HepG2 (cell line): Measurements from ENCODE around the gene TMEM31. TPM values are rescaled to one million over a fixed set of nuclear protein-coding genes. Genes with fewer than 3 reads are reported as not detected.

Experiments
- ATAC-seq: fragments of 200-7000 bp; cut with Tn5 transposase; 3 replicates; pipeline ENCODE4 v1.9.1; 2020; ENCODE audit warnings: mild to moderate bottlenecking, moderate library complexity
- BruUV-seq: library from RNA; stranded (reverse); fragments of 400-500 nt; replicated peaks from 2 replicates; lab custom pipeline; 2021; lab: Mats Ljungman, UMichigan
- CTCF ChIA-PET: fragments of 300-600 bp; formaldehyde crosslinking; extraction: SDS; loops from one replicate; lab custom pipeline; 2021; ENCODE audit warnings: low total read pairs, inconsistent platforms, low intra/inter-chr PET ratio; lab: Yijun Ruan, JAX
- POLR2A ChIA-PET: fragments of 350-600 bp; sonication (Branson Sonifier 250); formaldehyde crosslinking; loops from one replicate; lab custom pipeline; 2020; ENCODE audit warnings: antibody characterized with exemption, inconsistent platforms; lab: Yijun Ruan, JAX
- DNase-seq: peaks from one replicate; pipeline ENCODE4 v3.0.0-alpha.2; 2015; ENCODE audit warnings: low spot score
- FAIRE-seq: peaks from 3 replicates; lab custom pipeline; 2011; peaks lifted over from hg19 to GRCh38; lab: Jason Lieb, UNC
- H2AFZ ChIP-seq: one replicate; pipeline ENCODE4 v1.6.1; 2011; ENCODE audit warnings: low read length, inconsistent platforms
- H3K27ac ChIP-seq: fragments of 300-600 bp; 3 replicates; pipeline ENCODE4 v1.8.0; 2011; ENCODE audit warnings: mixed run types, mild to moderate bottlenecking, mixed read lengths, low read length, inconsistent platforms; ENCODE audit not compliant: insufficient read depth; ENCODE audit errors: extremely low read length
- H3K27me3 ChIP-seq, 2 experiments: fragments of 200-600 bp in 1 of 2; 2 replicates in 1 of 2; 3 replicates in 1 of 2; pipeline versions ENCODE4 v1.6.0 to v1.8.0; 2011; ENCODE audit warnings: low read length in 2 of 2, mild to moderate bottlenecking in 2 of 2, moderate library complexity in 2 of 2, inconsistent platforms in 1 of 2; ENCODE audit not compliant: insufficient read depth in 2 of 2, control insufficient read depth in 1 of 2
- H3K36me3 ChIP-seq, 2 experiments: fragments of 200-600 bp in 1 of 2; replicated peaks in 1 of 2; 2 replicates in 1 of 2; 3 replicates in 1 of 2; pipeline versions ENCODE4 v1.5.1 to v1.8.0; 2011; ENCODE audit warnings: low read length in 2 of 2, inconsistent platforms in 1 of 2; ENCODE audit not compliant: insufficient read depth in 2 of 2, control insufficient read depth in 1 of 2
- H3K4me1 ChIP-seq: 2 replicates; pipeline ENCODE4 v1.5.1; 2012; ENCODE audit warnings: low read length, inconsistent platforms; ENCODE audit not compliant: insufficient read depth
- H3K4me2 ChIP-seq: 2 replicates; pipeline ENCODE4 v1.6.0; 2011; ENCODE audit warnings: low read depth, low read length, inconsistent platforms
- H3K4me3 ChIP-seq, 3 experiments: fragments of 200-600 bp in 1 of 3; sonication (generic), shearing (Covaris generic) in 1 of 3; replicated peaks in 1 of 3; 2 replicates each; pipeline ENCODE4 v1.5.1; 2011 to 2016; ENCODE audit warnings: low read length in 3 of 3, inconsistent platforms in 2 of 3, low read depth in 2 of 3, mild to moderate bottlenecking in 2 of 3, control low read depth in 1 of 3, mixed read lengths in 1 of 3; ENCODE audit not compliant: insufficient read depth in 1 of 3
- H3K79me2 ChIP-seq: one replicate; pipeline ENCODE4 v1.6.1; 2011; ENCODE audit warnings: low read length, inconsistent platforms; ENCODE audit not compliant: insufficient read depth
- H3K9ac ChIP-seq: 2 replicates; pipeline ENCODE4 v1.6.0; 2011; ENCODE audit warnings: mild to moderate bottlenecking, low read depth, low read length, inconsistent platforms; ENCODE audit not compliant: insufficient read depth
- H3K9me3 ChIP-seq: 2 replicates; pipeline ENCODE4 v1.5.1; 2012; ENCODE audit warnings: mild to moderate bottlenecking, low read length
- H4K20me1 ChIP-seq: 2 replicates; pipeline ENCODE4 v1.6.0; 2011; ENCODE audit warnings: inconsistent platforms, mild to moderate bottlenecking, low read length, moderate library complexity; ENCODE audit not compliant: insufficient read depth
- LCORL ChIP-seq, 2 experiments: fragments of 450-650 bp in 1 of 2; sonication (generic) in 1 of 2; formaldehyde crosslinking in 1 of 2; IDR thresholded peaks; 2 replicates each; pipeline versions ENCODE4 v1.5.0 to v1.6.1; 2017 to 2020; ENCODE audit warnings: antibody characterized with exemption in 1 of 2, missing genetic modification reagents in 1 of 2
- MBD4 ChIP-seq: IDR thresholded peaks from 2 replicates; pipeline ENCODE4 v1.6.1; 2012; ENCODE audit warnings: low read length, inconsistent platforms, borderline replicate concordance
- POLR2A ChIP-seq, 2 experiments: IDR thresholded peaks; 2 replicates each; pipeline ENCODE4 v1.6.1; 2011; ENCODE audit warnings: low read depth in 2 of 2, low read length in 2 of 2, mild to moderate bottlenecking in 1 of 2, moderate library complexity in 1 of 2; ENCODE audit not compliant: insufficient read depth in 1 of 2
- POLR2AphosphoS5 ChIP-seq: IDR thresholded peaks from 2 replicates; pipeline ENCODE4 v1.6.1; 2012; ENCODE audit warnings: low read depth, low read length
- RBM22 ChIP-seq: fragments of 200-400 bp; formaldehyde crosslinking; optimal IDR thresholded peaks from 2 replicates; pipeline ENCODE3; 2017; ENCODE audit warnings: mild to moderate bottlenecking, low read length, moderate library complexity
- TBX3 ChIP-seq: fragments of 450-650 bp; IDR thresholded peaks from 2 replicates; pipeline ENCODE4 v1.6.1; 2017; ENCODE audit warnings: antibody characterized with exemption, mild to moderate bottlenecking, inconsistent platforms, borderline replicate concordance
- ZC3H13 ChIP-seq: sonication (generic); formaldehyde crosslinking; IDR thresholded peaks from 2 replicates; pipeline ENCODE4 v1.8.1; 2023; ENCODE audit warnings: mild to moderate bottlenecking, missing genetic modification reagents, moderate library complexity
- ZNF101 ChIP-seq: sonication (generic); formaldehyde crosslinking; IDR thresholded peaks from 2 replicates; pipeline ENCODE4 v1.4.0; 2020; ENCODE audit warnings: mild to moderate bottlenecking, low read depth, missing genetic modification reagents, borderline replicate concordance
- ZNF275 ChIP-seq: sonication (generic); formaldehyde crosslinking; IDR thresholded peaks from 2 replicates; pipeline ENCODE4 v1.8.0; 2022; ENCODE audit warnings: missing genetic modification reagents, mild to moderate bottlenecking, inconsistent platforms, borderline replicate concordance
- ZNF317 ChIP-seq: sonication (generic); formaldehyde crosslinking; IDR thresholded peaks from 2 replicates; pipeline ENCODE4 v1.5.0; 2020; ENCODE audit warnings: mild to moderate bottlenecking, missing genetic modification reagents
- ZNF687 ChIP-seq: sonication (generic); formaldehyde crosslinking; IDR thresholded peaks from 2 replicates; pipeline ENCODE4 v1.5.1; 2020; ENCODE audit warnings: mild to moderate bottlenecking, missing genetic modification reagents, moderate library complexity
- ZNF746 ChIP-seq: sonication (generic); formaldehyde crosslinking; IDR thresholded peaks from 2 replicates; pipeline ENCODE4 v1.8.0; 2022; ENCODE audit warnings: mild to moderate bottlenecking, missing genetic modification reagents
- ZXDC ChIP-seq: sonication (generic); formaldehyde crosslinking; IDR thresholded peaks from 2 replicates; pipeline ENCODE4 v1.5.0; 2020; ENCODE audit warnings: mild to moderate bottlenecking, missing genetic modification reagents
- WGBS: methylation state at CpG from one replicate; pipeline ENCODE4 v1.1.6; 2017; ENCODE audit warnings: low lambda C conversion rate; 5-methylcytosine and 5-hydroxymethylcytosine counted together
- in situ Hi-C: cut with HindIII; loops from 2 replicates; pipeline ENCODE4 v1.10.0; 2017; ENCODE audit warnings: low pct_unique_long_range_greater_than_20kb; ENCODE audit not compliant: extremely low pct_ligation_motif_present
- intact Hi-C: fragments of 100-400 bp; cut with micrococcal nuclease; formaldehyde crosslinking; loops from one replicate; pipeline ENCODE4 v1.10.0; 2022; ENCODE audit not compliant: unreplicated experiment
- polyA plus RNA-seq, 8 experiments: library from polyadenylated mRNA; depleted of rRNA in 3 of 8; stranded (reverse) in 7 of 8; unstranded in 1 of 8; fragments of >200 nt; fragmentation: Illumina TruSeq in 4 of 8; extraction: Trizol in 4 of 8; gene quantifications; 2 replicates each; pipeline versions ENCODE4 v1.2.1 to v1.2.3, GENCODE V29; 2011 to 2016; ENCODE audit warnings: low read depth in 4 of 8, missing spikeins in 1 of 8, mixed read lengths in 1 of 8; ENCODE audit not compliant: insufficient read depth in 1 of 8
- total RNA-seq, 5 experiments: library from RNA; depleted of rRNA; stranded (reverse); fragments of >200 nt; fragmentation: Illumina TruSeq; extraction: Trizol; gene quantifications; 2 replicates each; pipeline ENCODE4 v1.2.3, GENCODE V29; 2016; ENCODE audit warnings: low read depth in 1 of 5

TMEM31 gene
- total and polyA plus RNA-seq, 2 of the 13 experiments (the other 11 are each of a cell fraction or from before 2014, with no cell fraction given) = 0.16 TPM; not detected in 1

- no peak for TF ChIP-seq ZNF687 (CRISPR knock-in tag)
- TF ChIP-seq MBD4 = no peak
- no peak for TF ChIP-seq ZNF746 (CRISPR knock-in tag)
- no peak for TF ChIP-seq TBX3
- TF ChIP-seq, all 625 proteins: peak for 0
Measured at GRCh38 chrX:103669745-103670144, 41.0 kb upstream of the TMEM31 start (continued).

- ChIA-PET POLR2A (interaction anchor here (1.5 kb wide), 1 partner anchor 11 kb away, joined by 3 read pairs; no protein-coding TSS in a partner anchor), CTCF (no interaction called here)
- in situ Hi-C loops (loop anchor here (25.0 kb wide), 1 partner anchor 488 kb away; the partner anchor contains the start of genes FAM199X and SLC25A53), intact Hi-C loops (no loop called here)
- peak; percentile 18 for FAIRE-seq
- H2AFZ ChIP-seq = no peak overlapping the region
- H3K36me3 ChIP-seq = peaks cover 0 to 15% of the 10 kb centered on the region in 2 experiments; a peak in 3 of 5 replicates
- no peak overlapping the region for H3K27ac ChIP-seq
- peak; percentile 59 for ATAC-seq
- no peak overlapping the region for H3K4me3 ChIP-seq
- H3K4me1 ChIP-seq = no peaks in the 10 kb centered on the region
- H3K27me3 ChIP-seq = no peaks in the 10 kb centered on the region
- no peak overlapping the region for H3K4me2 ChIP-seq
- no peak for DNase-seq
- H4K20me1 ChIP-seq = peaks cover 4% of the 10 kb centered on the region; the same call in 1 of the 2 replicates
- no peaks in the 10 kb centered on the region for H3K79me2 ChIP-seq
- H3K9ac ChIP-seq = no peak overlapping the region
- WGBS = 85% methylated on average over 8 of the region's 8 CpGs
- H3K9me3 ChIP-seq = no peaks in the 10 kb centered on the region
- no TSS peak for BruUV-seq
- TF ChIP-seq RBM22 (peak; percentile 90), ZNF101 (CRISPR knock-in tag) (no peak), ZNF317 (CRISPR knock-in tag) (no peak), ZC3H13 (CRISPR knock-in tag) (peak; percentile 57; the same call in 1 of the 2 replicates), ZXDC (no peak), POLR2A (IDR thresholded peaks at IDR 0.05; ENCODE audit: insufficient read depth in 1 of 2, low read depth in 2 of 2, low read length in 2 of 2) (peak; percentile 30 to 43), POLR2AphosphoS5 (peak; percentile 60), LCORL (IDR thresholded peaks at IDR 0.05) (no peak), LCORL (CRISPR knock-in tag; IDR thresholded peaks at IDR 0.05) (no peak), ZNF275 (CRISPR knock-in tag) (no peak)
Measured at GRCh38 chrX:103674531-103675454, 35.9 kb upstream of the TMEM31 start.
